Neural cell (in vitro differentiated cells): Measurements from ENCODE around the gene JAK3.

Experiments used
- CTCF ChIP-seq: fragments of 450-650 bp; IDR thresholded peaks from 2 replicates; pipeline ENCODE4 v1.5.1; 2014; ENCODE audit warnings: antibody characterized with exemption, mild to moderate bottlenecking, moderate library complexity; ENCODE audit not compliant: poor library complexity, severe bottlenecking
- EZH2 ChIP-seq: fragments of 200-600, 300-800 bp; shearing (Covaris generic), sonication (generic); IDR thresholded peaks from 2 replicates; pipeline ENCODE4 v1.6.1; 2014; ENCODE audit warnings: antibody characterized with exemption, low read length, borderline replicate concordance, mild to moderate bottlenecking; ENCODE audit not compliant: insufficient read depth, poor library complexity, severe bottlenecking
- MXI1 ChIP-seq: fragments of 450-650 bp; conservative IDR thresholded peaks from 2 replicates; pipeline ENCODE4 v1.6.1; 2014; ENCODE audit warnings: antibody characterized with exemption, mild to moderate bottlenecking; ENCODE audit not compliant: poor library complexity, severe bottlenecking
- POLR2AphosphoS5 ChIP-seq: IDR thresholded peaks from 2 replicates; pipeline ENCODE4 v1.6.1; 2012
- RAD21 ChIP-seq: fragments of 450-650 bp; conservative IDR thresholded peaks from 2 replicates; pipeline ENCODE4 v1.6.1; 2014; ENCODE audit warnings: antibody characterized with exemption, mild to moderate bottlenecking, moderate library complexity
- TAF1 ChIP-seq: IDR thresholded peaks from 2 replicates; pipeline ENCODE4 v1.6.1; 2012; ENCODE audit warnings: low read depth

GRCh38 chr19:17832443-17833208 is 15.2 kb downstream of the JAK3 start:
- TF ChIP-seq CTCF (no peak), RAD21 (no peak), EZH2 (no peak), POLR2AphosphoS5 (no peak), MXI1 (no peak), TAF1 (no peak)
